ENCODE data around the gene VWA3B.

Gene VWA3B

DNA sequence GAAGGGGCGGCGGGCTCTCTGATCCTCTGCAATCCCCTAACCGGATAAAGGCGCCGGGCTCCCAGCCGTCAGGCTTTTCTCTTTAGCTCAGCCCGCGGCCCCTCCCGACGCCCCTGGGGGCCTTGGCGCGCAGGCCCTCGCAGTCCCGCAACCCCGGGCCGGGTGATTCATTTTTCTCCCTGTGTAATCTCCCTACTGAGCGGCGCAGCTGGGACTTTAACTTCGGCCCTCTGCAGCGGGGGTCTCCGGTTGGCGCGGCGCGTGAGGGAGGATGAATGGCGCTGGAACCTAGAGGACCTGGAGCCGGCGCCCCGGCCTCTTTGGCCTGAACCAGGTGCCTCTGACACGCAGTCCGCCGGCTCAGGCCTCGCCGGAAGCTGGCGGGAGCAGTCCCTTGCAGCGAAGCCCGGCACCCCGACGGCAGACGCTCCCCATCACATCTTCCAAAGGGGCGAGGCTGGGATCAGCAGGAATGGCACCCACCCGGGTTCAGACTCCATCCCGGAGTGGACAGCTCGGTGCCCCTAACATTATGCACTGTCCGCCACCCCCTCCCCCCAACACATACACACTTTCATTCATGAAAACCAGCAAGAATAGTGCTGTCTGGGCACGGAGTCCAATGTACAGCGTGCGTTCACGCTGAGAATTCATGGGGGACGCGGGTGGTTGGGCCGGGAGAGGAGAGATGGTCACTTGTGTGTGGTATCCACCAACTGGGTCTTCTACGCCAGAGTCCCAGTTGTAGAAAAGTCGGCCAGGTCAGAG lies 260.5 kb downstream of the VWA3B start:
- no peak for FAIRE-seq

DNA sequence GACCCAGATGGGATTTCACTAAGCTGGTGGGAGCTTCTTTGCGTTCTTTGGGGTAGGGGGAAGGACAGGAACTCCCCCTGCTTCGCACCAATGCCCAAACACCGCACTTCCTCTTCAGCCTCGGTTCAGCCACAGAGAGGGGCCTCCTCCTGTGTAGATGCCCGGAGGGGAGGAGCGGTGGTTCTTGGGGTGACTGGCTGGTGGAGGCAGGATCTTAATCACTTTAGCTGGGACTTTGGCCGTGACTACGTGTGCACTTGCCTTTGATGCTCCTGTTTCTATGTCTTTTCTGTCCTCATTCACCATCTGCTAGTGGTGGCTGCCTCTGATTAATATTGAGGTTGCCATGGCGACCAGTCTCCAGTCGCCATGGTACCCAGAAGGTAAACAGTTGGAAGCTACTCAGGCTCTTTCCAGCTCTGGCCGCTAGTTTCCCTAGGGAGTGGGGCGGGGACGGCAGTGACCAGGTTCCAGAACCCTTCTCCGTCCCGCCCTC lies 261.1 kb downstream of the VWA3B start:
- FAIRE-seq: no peak

DNA sequence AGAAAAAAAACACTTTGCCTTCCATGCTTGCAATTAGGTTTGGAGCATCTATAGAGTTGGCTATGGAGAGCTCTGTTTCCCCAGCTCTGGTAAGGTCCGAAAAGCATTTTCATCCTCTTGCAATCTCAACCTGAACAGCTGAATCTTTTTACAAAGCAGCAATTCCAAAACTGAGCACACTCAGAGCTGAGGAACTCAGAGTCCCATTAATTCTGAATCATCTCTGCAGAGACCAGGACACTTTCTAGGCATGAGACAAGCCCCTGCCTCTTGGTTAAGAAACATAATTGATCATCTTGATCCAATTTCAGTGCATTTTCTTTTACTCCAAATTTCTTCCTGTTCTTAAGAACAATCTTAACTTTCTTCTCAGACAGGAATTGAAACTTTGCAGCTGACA lies 263.4 kb downstream of the VWA3B start:
- no peak for FAIRE-seq

DNA sequence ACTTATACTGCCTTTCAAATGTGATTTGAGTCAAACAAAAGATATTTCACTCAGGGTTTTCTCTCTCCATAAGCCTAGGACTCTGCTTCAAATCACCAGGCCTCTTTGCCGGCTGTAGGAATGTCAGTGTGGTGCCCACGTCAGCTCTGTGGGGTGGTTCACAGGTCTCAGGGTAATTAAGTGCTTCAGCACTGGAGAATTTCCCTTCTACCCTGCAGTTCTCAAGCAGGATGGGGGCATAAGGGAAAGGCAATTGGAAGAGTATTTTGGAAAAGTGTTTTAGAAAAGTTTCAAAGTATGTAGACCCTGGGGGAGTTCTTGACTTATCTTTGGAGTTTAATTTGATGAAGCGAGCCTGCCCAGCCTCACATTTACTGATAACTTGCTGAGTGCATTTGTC lies 268.9 kb downstream of the VWA3B start:
- no peak for FAIRE-seq

DNA sequence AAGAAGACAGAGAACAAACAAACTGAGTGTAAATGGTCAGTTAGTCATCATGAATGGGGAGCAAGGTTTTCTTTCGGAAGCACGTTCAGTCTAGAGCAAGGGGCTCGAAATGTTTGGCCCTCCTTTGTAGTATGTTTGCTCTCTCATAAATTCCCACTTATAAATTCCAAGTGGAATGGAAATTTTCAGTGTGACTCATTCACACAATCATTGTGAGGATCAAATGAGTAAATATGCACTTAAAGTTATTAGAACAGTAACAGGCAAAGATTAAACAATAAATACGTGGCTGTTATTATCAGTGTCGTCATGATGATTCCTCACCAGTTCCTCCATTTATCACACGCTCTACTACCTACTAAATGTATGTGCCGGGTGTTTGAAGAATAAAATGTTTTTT lies 269.8 kb downstream of the VWA3B start:
- FAIRE-seq: no peak

DNA sequence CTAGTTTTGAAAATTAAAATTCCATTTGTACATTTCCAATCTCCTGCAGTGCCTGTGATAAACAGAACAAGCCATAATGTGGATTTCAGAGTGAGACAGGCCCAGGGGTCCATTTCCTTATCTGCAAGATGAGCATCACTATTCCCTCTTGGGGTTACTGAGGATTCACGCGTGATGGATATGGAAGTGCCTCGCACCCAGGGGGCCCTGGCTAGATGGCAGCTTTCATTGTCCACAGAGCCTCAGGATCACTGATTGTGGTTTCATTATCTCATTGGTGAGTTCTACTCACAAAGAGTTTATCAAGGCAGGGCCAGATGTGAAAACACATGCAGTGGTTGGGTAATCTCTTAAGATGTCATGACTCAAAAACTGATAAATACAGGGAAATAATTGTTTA lies 270.9 kb downstream of the VWA3B start:
- FAIRE-seq: no peak

DNA sequence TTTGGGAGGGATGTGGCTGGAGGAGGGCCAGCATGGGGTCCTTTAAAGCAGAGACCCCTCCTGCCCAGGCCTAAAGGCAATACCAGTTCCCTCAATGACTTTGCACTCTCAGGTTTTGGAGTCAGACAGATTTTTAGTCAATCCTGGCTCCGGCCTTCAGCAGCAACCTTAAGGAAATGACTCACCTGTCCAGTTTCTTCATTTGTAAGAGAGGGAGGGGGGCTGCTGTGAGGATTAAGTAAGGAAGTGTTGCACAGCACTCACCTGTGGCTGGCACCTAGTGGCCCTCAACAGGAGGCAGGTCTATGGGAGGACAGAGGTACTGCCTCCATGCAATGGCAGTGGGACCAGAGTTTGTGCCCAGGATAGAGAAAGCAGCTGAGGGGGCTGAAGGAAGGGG lies 273.0 kb downstream of the VWA3B start:
- FAIRE-seq: no peak
